IMR-90 (cell line): ENCODE measurements around the gene AEN. TPM values are rescaled to one million over a fixed set of nuclear protein-coding genes. Genes with fewer than 3 reads are reported as not detected.

ENCODE experiments used
- ATAC-seq: fragments of 200-7000 bp; cut with Tn5 transposase; 2 replicates; pipeline ENCODE4 v1.9.1; 2020; ENCODE audit warnings: low read depth, mild to moderate bottlenecking, moderate library complexity
- BruUV-seq: library from RNA; stranded (reverse); fragments of 400-500 nt; replicated peaks from 2 replicates; lab custom pipeline; 2021; lab: Mats Ljungman, UMichigan
- CTCF ChIA-PET: fragments of 300-600 bp; formaldehyde crosslinking; extraction: SDS; loops from one replicate; lab custom pipeline; 2021; ENCODE audit warnings: antibody characterized with exemption; lab: Yijun Ruan, JAX
- POLR2A ChIA-PET: fragments of 300-600 bp; sonication (Branson Sonifier 250); formaldehyde crosslinking; loops from one replicate; lab custom pipeline; 2022; ENCODE audit warnings: antibody characterized with exemption; ENCODE audit not compliant: unreplicated experiment; lab: Charles Lee
- DNase-seq: peaks from one replicate; pipeline ENCODE4 v3.0.0; 2013
- H2AFZ ChIP-seq: replicated peaks from 2 replicates; pipeline ENCODE3; 2013; ENCODE audit warnings: low read length, mild to moderate bottlenecking; ENCODE audit not compliant: poor library complexity
- H2AK5ac ChIP-seq: 2 replicates; pipeline ENCODE4 v1.6.1; 2013; ENCODE audit warnings: low read depth, low read length, inconsistent platforms
- H2AK9ac ChIP-seq: replicated peaks from 2 replicates; pipeline ENCODE3; 2013; ENCODE audit warnings: mild to moderate bottlenecking, low read depth, low read length, moderate library complexity; ENCODE audit not compliant: poor library complexity
- H2BK120ac ChIP-seq: 2 replicates; pipeline ENCODE4 v1.6.1; 2013; ENCODE audit warnings: low read depth, low read length, inconsistent platforms
- H2BK15ac ChIP-seq: 3 replicates; pipeline ENCODE4 v1.6.1; 2013; ENCODE audit warnings: low read depth, low read length, inconsistent platforms
- H2BK20ac ChIP-seq: 2 replicates; pipeline ENCODE4 v1.6.1; 2013; ENCODE audit warnings: low read depth, mild to moderate bottlenecking, inconsistent platforms, low read length, moderate library complexity
- H2BK5ac ChIP-seq: 2 replicates; pipeline ENCODE4 v1.6.1; 2013; ENCODE audit warnings: mild to moderate bottlenecking, low read depth, low read length, inconsistent platforms; ENCODE audit not compliant: poor library complexity, severe bottlenecking
- H3K14ac ChIP-seq: replicated peaks from 2 replicates; pipeline ENCODE4 v1.6.1; 2013; ENCODE audit warnings: low read depth, low read length, inconsistent platforms
- H3K18ac ChIP-seq: 2 replicates; pipeline ENCODE4 v1.6.1; 2013; ENCODE audit warnings: low read depth, low read length, control low read depth
- H3K23ac ChIP-seq: 2 replicates; pipeline ENCODE4 v1.6.1; 2013; ENCODE audit warnings: low read depth, low read length, inconsistent platforms
- H3K27ac ChIP-seq: 2 replicates; pipeline ENCODE4 v1.5.1; 2013; ENCODE audit warnings: mild to moderate bottlenecking, control low read depth, low read length; ENCODE audit not compliant: insufficient read depth
- H3K27me3 ChIP-seq: 2 replicates; pipeline ENCODE4 v1.6.1; 2013; ENCODE audit warnings: low read length; ENCODE audit not compliant: control insufficient read depth, insufficient read depth
- H3K36me3 ChIP-seq: 2 replicates; pipeline ENCODE4 v1.6.1; 2013; ENCODE audit warnings: low read length, mixed read lengths; ENCODE audit not compliant: control insufficient read depth, insufficient read depth
- H3K4ac ChIP-seq: 2 replicates; pipeline ENCODE4 v1.6.1; 2013; ENCODE audit warnings: low read depth, low read length, inconsistent platforms
- H3K4me1 ChIP-seq: 2 replicates; pipeline ENCODE4 v1.6.1; 2013; ENCODE audit warnings: low read length, mixed read lengths; ENCODE audit not compliant: control insufficient read depth, insufficient read depth
- H3K4me2 ChIP-seq: 2 replicates; pipeline ENCODE4 v1.6.1; 2013; ENCODE audit warnings: low read depth, mild to moderate bottlenecking, control low read depth, low read length, moderate library complexity
- H3K4me3 ChIP-seq: 2 replicates; pipeline ENCODE4 v1.5.1; 2013; ENCODE audit warnings: low read depth, mild to moderate bottlenecking, control low read depth, low read length, moderate library complexity; ENCODE audit not compliant: insufficient read depth
- H3K56ac ChIP-seq: 2 replicates; pipeline ENCODE4 v1.6.1; 2013; ENCODE audit warnings: low read length, inconsistent platforms; ENCODE audit not compliant: insufficient read depth; ENCODE audit errors: extremely low read depth
- H3K79me1 ChIP-seq, 2 experiments: 2 replicates each; pipeline ENCODE4 v1.6.1; 2013; ENCODE audit warnings: low read length in 2 of 2, inconsistent platforms in 1 of 2, low read depth in 1 of 2
- H3K9ac ChIP-seq: 2 replicates; pipeline ENCODE4 v1.6.1; 2013; ENCODE audit warnings: low read depth, low read length, control low read depth
- H3K9me1 ChIP-seq: 2 replicates; pipeline ENCODE4 v1.6.1; 2013; ENCODE audit warnings: low read length, inconsistent platforms; ENCODE audit not compliant: insufficient read depth
- H3K9me3 ChIP-seq: 2 replicates; pipeline ENCODE4 v1.6.1; 2013; ENCODE audit warnings: low read length; ENCODE audit not compliant: control insufficient read depth, insufficient read depth
- H4K20me1 ChIP-seq: 2 replicates; pipeline ENCODE4 v1.6.1; 2013; ENCODE audit warnings: low read length, inconsistent platforms; ENCODE audit not compliant: insufficient read depth
- H4K5ac ChIP-seq: 2 replicates; pipeline ENCODE4 v1.6.1; 2013; ENCODE audit warnings: mild to moderate bottlenecking, low read depth, low read length, control low read depth
- H4K8ac ChIP-seq, 2 experiments: 2 replicates each; pipeline ENCODE4 v1.6.1; 2013; ENCODE audit warnings: low read depth in 2 of 2, low read length in 2 of 2, control low read depth in 1 of 2, inconsistent platforms in 1 of 2
- H4K91ac ChIP-seq: 2 replicates; pipeline ENCODE4 v1.6.1; 2013; ENCODE audit warnings: low read depth, low read length, inconsistent platforms; ENCODE audit not compliant: insufficient read depth
- BHLHE40 ChIP-seq: fragments of 150-350 bp; IDR thresholded peaks from 2 replicates; pipeline ENCODE4 v1.6.1; 2016; ENCODE audit warnings: mild to moderate bottlenecking, low read depth, low read length
- CHD1 ChIP-seq: IDR thresholded peaks from 2 replicates; pipeline ENCODE4 v1.6.1; 2012; ENCODE audit warnings: low read depth, low read length, improper control_type of control experiment
- FOS ChIP-seq: fragments of 150-350 bp; IDR thresholded peaks from 2 replicates; pipeline ENCODE4 v1.6.1; 2016; ENCODE audit warnings: low read depth, low read length
- MAFK ChIP-seq: IDR thresholded peaks from 2 replicates; pipeline ENCODE4 v1.6.1; 2012; ENCODE audit warnings: low read depth, low read length, improper control_type of control experiment
- NFE2L2 ChIP-seq: fragments of 150-350 bp; IDR thresholded peaks from 2 replicates; pipeline ENCODE4 v1.6.1; 2016; ENCODE audit warnings: low read depth, mild to moderate bottlenecking, low read length
- POLR2A ChIP-seq: IDR thresholded peaks from 2 replicates; pipeline ENCODE4 v1.6.1; 2012; ENCODE audit warnings: mild to moderate bottlenecking, low read depth, low read length
- RFX5 ChIP-seq: IDR thresholded peaks from 2 replicates; pipeline ENCODE4 v1.8.0; 2012; ENCODE audit warnings: low read depth, mild to moderate bottlenecking, low read length, moderate library complexity
- SMC3 ChIP-seq: fragments of 150-350 bp; IDR thresholded peaks from 2 replicates; pipeline ENCODE4 v1.6.1; 2016; ENCODE audit warnings: low read depth, mild to moderate bottlenecking, antibody characterized with exemption, low read length, moderate library complexity
- WGBS, 2 experiments: methylation state at CpG; one replicate each; pipeline versions ENCODE4 v1.1.5 to v1.1.7; 2013; ENCODE audit warnings: missing lambda C conversion rate in 2 of 2; ENCODE audit not compliant: insufficient read length in 1 of 2; ENCODE audit errors: extremely low coverage in 2 of 2; 5-methylcytosine and 5-hydroxymethylcytosine counted together
- dilution Hi-C: fragments of 300-500 bp; cut with HindIII; formaldehyde crosslinking; loops from one replicate; pipeline ENCODE4 v1.14.3; 2018; ENCODE audit warnings: low sequenced_read_pairs; ENCODE audit not compliant: unreplicated experiment
- in situ Hi-C: fragments of 300-500 bp; cut with MboI; formaldehyde crosslinking; loops from 3 replicates; pipeline ENCODE4 v1.14.3; 2019; ENCODE audit warnings: low sequenced_read_pairs, inconsistent platforms, mixed read lengths
- intact Hi-C: fragments of 100-400 bp; cut with micrococcal nuclease; formaldehyde crosslinking; loops from 2 replicates; pipeline ENCODE4 v1.10.0; 2022
- polyA plus RNA-seq, 3 experiments: library from polyadenylated mRNA; depleted of rRNA; stranded (reverse); fragments of >200 nt; gene quantifications; 2 replicates each; pipeline ENCODE4 v1.2.3, GENCODE V29; 2012; ENCODE audit warnings: low replicate concordance in 1 of 3
- total RNA-seq: library from RNA; depleted of rRNA; stranded (reverse); fragments of >200 nt; gene quantifications from 2 replicates; pipeline ENCODE4 v1.2.3, GENCODE V29; 2012

The AEN gene
- total and polyA plus RNA-seq, 2 of the 4 experiments (the other 2 are of a cell fraction) = 48.6 to 85.5 TPM

DNA sequence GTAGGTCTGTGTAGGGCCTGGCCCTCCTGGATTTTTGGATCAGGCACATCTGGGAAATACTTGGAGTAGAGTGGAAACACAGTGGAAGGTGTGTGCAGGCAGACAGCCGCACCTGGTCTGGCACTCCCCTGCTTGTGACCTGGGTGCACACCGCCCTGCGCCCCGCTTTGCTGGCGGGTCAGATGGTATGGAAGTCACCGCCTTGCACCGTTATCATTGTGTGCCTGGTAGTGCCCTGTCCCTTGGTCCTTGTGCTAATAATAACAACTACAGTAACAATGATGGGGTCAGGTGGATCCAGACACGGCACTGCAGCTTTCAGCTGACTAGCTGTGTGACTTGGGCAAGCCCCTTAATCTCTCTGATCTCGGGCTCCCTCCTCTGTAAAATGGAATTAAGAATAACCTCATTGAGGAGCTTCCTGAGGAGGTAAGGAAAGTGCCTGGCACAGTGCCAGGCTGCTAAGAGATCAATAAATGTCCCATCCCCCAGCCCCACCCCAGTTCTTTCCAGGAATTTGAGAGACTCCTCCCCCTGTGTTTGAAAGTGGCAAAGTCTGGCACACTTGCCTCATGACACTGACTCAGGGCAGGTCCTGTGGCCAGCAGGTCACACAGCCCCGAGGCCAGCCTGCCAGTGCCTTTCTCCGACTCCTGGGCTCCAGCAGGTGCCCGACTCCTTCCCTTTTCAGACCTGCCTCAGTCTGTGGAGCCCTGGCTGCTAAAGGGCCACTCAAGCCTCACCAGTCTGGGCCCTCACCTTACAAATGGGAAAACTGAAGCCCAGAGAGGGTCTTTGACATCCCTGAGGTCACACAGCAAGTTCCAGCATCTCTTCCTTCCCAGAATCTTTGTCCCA is 27.4 kb downstream of the AEN start:
- DNase-seq (peak; percentile 46), ATAC-seq (peak; percentile 10)
- no peak overlapping the region for H3K4me3 ChIP-seq
- no peaks in the 10 kb centered on the region for H3K9me3 ChIP-seq
- H3K56ac ChIP-seq = no peak overlapping the region
- no peak overlapping the region for H3K9ac ChIP-seq
- peak overlapping the region; percentile 19; the same call in 1 of the 2 replicates for H4K5ac ChIP-seq
- no TSS peak for BruUV-seq
- no peak overlapping the region for H2BK15ac ChIP-seq
- H3K14ac ChIP-seq = peak overlapping the region; percentile 30
- H4K20me1 ChIP-seq = no peaks in the 10 kb centered on the region
- H2BK5ac ChIP-seq = peak overlapping the region; percentile 55
- peak overlapping the region in 1 of 2 experiments; percentile 35; a peak in 3 of 4 replicates for H4K8ac ChIP-seq
- no peaks in the 10 kb centered on the region for H3K27me3 ChIP-seq
- H2AK9ac ChIP-seq = peak overlapping the region; percentile 73
- in situ Hi-C loops (no loop called here), dilution Hi-C loops (no loop called here), intact Hi-C loops (no loop called here)
- peak overlapping the region; percentile 64 for H2BK120ac ChIP-seq
- no peaks in the 10 kb centered on the region for H3K36me3 ChIP-seq
- H3K4me1 ChIP-seq = peaks cover 15% of the 10 kb centered on the region
- H2AK5ac ChIP-seq = peak overlapping the region; percentile 42; the same call in 1 of the 2 replicates
- 75% methylated on average over 3 of the region's 12 CpGs; no CpG with 5 or more reads in 1 of the 2 experiments for WGBS, 2 experiments
- CTCF ChIA-PET = no interaction called here
- H3K9me1 ChIP-seq = peaks cover 15% of the 10 kb centered on the region
- H4K91ac ChIP-seq = peak overlapping the region; percentile 37; the same call in 1 of the 2 replicates
- peak overlapping the region; percentile 30; the same call in 1 of the 2 replicates for H3K18ac ChIP-seq
- peak overlapping the region; percentile 42; the same call in 1 of the 2 replicates for H2BK20ac ChIP-seq
- H3K79me1 ChIP-seq = no peaks in the 10 kb centered on the region
- peak overlapping the region; percentile 77 for H3K4ac ChIP-seq
- POLR2A ChIA-PET = no interaction called here
- no peak overlapping the region for H3K4me2 ChIP-seq
- peak overlapping the region; percentile 71 for H2AFZ ChIP-seq
- peak overlapping the region; percentile 42 for H3K27ac ChIP-seq
- TF ChIP-seq NFE2L2 = no peak
- no peak for TF ChIP-seq CHD1
- no peak for TF ChIP-seq SMC3
- no peak for TF ChIP-seq MAFK
- peak; percentile 48 for TF ChIP-seq POLR2A
- no peak for TF ChIP-seq FOS
- no peak for TF ChIP-seq RFX5
- no peak for TF ChIP-seq BHLHE40
- H3K23ac ChIP-seq = no peak overlapping the region; the same call in 1 of the 2 replicates
